Measurements from ENCODE around the gene ZDHHC1.

Gene ZDHHC1
- long read RNA-seq, donor 1, partial matches to known transcripts, result 0 of 3 reads
- long read RNA-seq, donor 1, other reads (novel, unspliced or antisense), result 0 of 3 reads
- long read RNA-seq, donor 2, result 0 reads
- long read RNA-seq, donor 3, partial matches to known transcripts, result 0 of 3 reads
- long read RNA-seq, donor 3, other reads (novel, unspliced or antisense), result 0 of 3 reads
- long read RNA-seq, donor 4, partial matches to known transcripts, result 0 of 4 reads
- long read RNA-seq, donor 4, other reads (novel, unspliced or antisense), result 0 of 4 reads
- long read RNA-seq, donor 5, result 0 reads
- long read RNA-seq, donor 6, partial matches to known transcripts, result 0 of 1 reads
- long read RNA-seq, donor 6, other reads (novel, unspliced or antisense), result 0 of 1 reads
- long read RNA-seq, donor 7, result 0 reads
- long read RNA-seq, donor 8, partial matches to known transcripts, result 0 of 4 reads
- long read RNA-seq, donor 8, other reads (novel, unspliced or antisense), result 0 of 4 reads

GRCh38 chr16:67415872-67416793 is at the start of gene ZDHHC1:
Gene ZDHHC1 (minus strand): TSS chr16:67416477. CDS start chr16:67407775, 8,702 bp downstream.
- DNase-seq, result peak; percentile 90

- no peak for DNase-seq
These were observed 48.3 kb upstream of the ZDHHC1 start for GRCh38 chr16:67464565-67464964.

GRCh38 chr16:67463691-67464090 is 47.4 kb upstream of the ZDHHC1 start:
- DNase-seq, result no peak

GRCh38 chr16:67463059-67463458 is 46.8 kb upstream of the ZDHHC1 start:
- no peak for DNase-seq

- no peak for DNase-seq
These were observed 46.0 kb upstream of the ZDHHC1 start for GRCh38 chr16:67462279-67462655.

- DNase-seq, result no peak
These were observed 45.5 kb upstream of the ZDHHC1 start for GRCh38 chr16:67461600-67462278.

GRCh38 chr16:67460961-67461360 is 44.7 kb upstream of the ZDHHC1 start:
- DNase-seq, result no peak

- DNase-seq, result no peak
These were observed 43.9 kb upstream of the ZDHHC1 start for GRCh38 chr16:67460168-67460567.

GRCh38 chr16:67459861-67460150 is 43.5 kb upstream of the ZDHHC1 start:
- no peak for DNase-seq

- DNase-seq, result no peak
These were observed 43.0 kb upstream of the ZDHHC1 start for GRCh38 chr16:67459066-67459860.

GRCh38 chr16:67458121-67458641 is 41.9 kb upstream of the ZDHHC1 start:
- DNase-seq, result no peak

- no peak for DNase-seq
These were observed 41.3 kb upstream of the ZDHHC1 start for GRCh38 chr16:67457611-67458010.

GRCh38 chr16:67456391-67457081 is 40.3 kb upstream of the ZDHHC1 start:
- DNase-seq, result no peak

- no peak for DNase-seq
These were observed 38.6 kb upstream of the ZDHHC1 start for GRCh38 chr16:67454852-67455251.

GRCh38 chr16:67454104-67454503 is 37.8 kb upstream of the ZDHHC1 start:
- DNase-seq, result no peak

- DNase-seq, result no peak
These were observed 35.6 kb upstream of the ZDHHC1 start for GRCh38 chr16:67451704-67452435.

GRCh38 chr16:67451061-67451703 is 34.9 kb upstream of the ZDHHC1 start:
- DNase-seq, result no peak

- DNase-seq, result no peak
These were observed 33.5 kb upstream of the ZDHHC1 start for GRCh38 chr16:67449739-67450138.

- DNase-seq, result no peak
These were observed 33.1 kb upstream of the ZDHHC1 start for GRCh38 chr16:67449336-67449735.

- no peak for DNase-seq
These were observed 32.3 kb upstream of the ZDHHC1 start for GRCh38 chr16:67448580-67448979.
